ENCODE data around the gene PRG2.

DNA sequence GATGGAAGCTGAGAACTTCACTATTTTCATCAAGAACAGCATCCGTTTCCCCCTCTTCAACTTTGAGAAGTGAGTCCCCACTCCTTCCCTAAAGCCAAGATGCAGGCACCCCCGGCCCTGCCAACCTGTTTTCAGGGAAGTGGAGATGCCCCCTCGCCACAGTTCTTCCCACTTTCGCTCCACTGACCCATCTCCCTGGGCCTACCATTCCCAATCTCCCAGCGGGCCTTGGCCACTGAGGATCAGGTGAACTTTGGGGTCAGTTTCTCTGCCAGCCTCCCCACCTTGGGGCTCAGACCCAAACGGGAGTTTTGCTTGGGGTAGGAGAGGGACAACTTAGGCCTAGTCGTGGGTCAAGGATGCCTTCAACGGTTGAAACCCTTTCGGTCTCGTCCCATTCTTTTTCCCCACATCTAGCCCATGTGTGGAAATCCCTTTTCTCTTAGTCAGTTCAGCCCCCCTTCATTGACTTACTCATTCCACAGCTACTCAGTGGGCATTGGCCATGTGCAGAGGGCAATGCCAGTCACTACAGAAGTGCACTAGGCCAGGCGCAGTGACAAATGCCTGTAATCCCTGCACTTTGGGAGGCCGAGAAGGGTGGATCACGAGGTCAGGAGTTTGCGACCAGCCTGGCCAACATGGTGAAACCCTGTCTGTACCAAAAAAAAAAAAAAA, 41.7 kb downstream of the PRG2 start:
- TF ChIP-seq, protein P1, sequence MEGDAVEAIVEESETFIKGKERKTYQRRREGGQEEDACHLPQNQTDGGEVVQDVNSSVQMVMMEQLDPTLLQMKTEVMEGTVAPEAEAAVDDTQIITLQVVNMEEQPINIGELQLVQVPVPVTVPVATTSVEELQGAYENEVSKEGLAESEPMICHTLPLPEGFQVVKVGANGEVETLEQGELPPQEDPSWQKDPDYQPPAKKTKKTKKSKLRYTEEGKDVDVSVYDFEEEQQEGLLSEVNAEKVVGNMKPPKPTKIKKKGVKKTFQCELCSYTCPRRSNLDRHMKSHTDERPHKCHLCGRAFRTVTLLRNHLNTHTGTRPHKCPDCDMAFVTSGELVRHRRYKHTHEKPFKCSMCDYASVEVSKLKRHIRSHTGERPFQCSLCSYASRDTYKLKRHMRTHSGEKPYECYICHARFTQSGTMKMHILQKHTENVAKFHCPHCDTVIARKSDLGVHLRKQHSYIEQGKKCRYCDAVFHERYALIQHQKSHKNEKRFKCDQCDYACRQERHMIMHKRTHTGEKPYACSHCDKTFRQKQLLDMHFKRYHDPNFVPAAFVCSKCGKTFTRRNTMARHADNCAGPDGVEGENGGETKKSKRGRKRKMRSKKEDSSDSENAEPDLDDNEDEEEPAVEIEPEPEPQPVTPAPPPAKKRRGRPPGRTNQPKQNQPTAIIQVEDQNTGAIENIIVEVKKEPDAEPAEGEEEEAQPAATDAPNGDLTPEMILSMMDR (IDR thresholded peaks at IDR 0.05): no peak
- TF ChIP-seq POLR2A (IDR thresholded peaks at IDR 0.05; ENCODE audit: low read depth) (no peak), POLR2AphosphoS5 (IDR thresholded peaks at IDR 0.05) (no peak), EP300 (IDR thresholded peaks at IDR 0.05) (no peak)
